K562 (cell line): ENCODE measurements around the gene FILIP1. TPM values are rescaled to one million over a fixed set of nuclear protein-coding genes. Genes with fewer than 3 reads are reported as not detected.

Experiments used
- ATAC-seq: fragments of 200-7000 bp; cut with Tn5 transposase; 3 replicates; pipeline ENCODE4 v1.9.1; 2020; ENCODE audit warnings: moderate library complexity
- BruUV-seq: library from RNA; stranded (reverse); fragments of 400-500 nt; replicated peaks from 2 replicates; lab custom pipeline; 2021; lab: Mats Ljungman, UMichigan
- CTCF ChIA-PET: fragments of 300-600 bp; formaldehyde crosslinking; extraction: SDS; loops from one replicate; lab custom pipeline; 2021; ENCODE audit warnings: low intra/inter-chr PET ratio; lab: Yijun Ruan, JAX
- POLR2A ChIA-PET: fragments of 300-600, 350-650 bp; sonication (Branson Sonifier 250); formaldehyde crosslinking; extraction: SDS; loops from one replicate; lab custom pipeline; 2021; ENCODE audit warnings: antibody characterized with exemption, inconsistent platforms; lab: Yijun Ruan, JAX
- DNase-seq, 4 experiments: peaks; one replicate each; pipeline versions ENCODE4 v3.0.0 to v3.0.0-alpha.2; 2011 to 2018; ENCODE audit warnings: low spot score in 3 of 4, mixed read lengths in 3 of 4; ENCODE audit errors: extremely low read depth in 1 of 4
- FAIRE-seq: peaks from 2 replicates; lab custom pipeline; 2011; peaks lifted over from hg19 to GRCh38; lab: Jason Lieb, UNC
- H2AFZ ChIP-seq: 2 replicates; pipeline ENCODE4 v1.6.0; 2011; ENCODE audit warnings: low read depth, low read length, control low read depth, inconsistent platforms
- H3K27ac ChIP-seq: fragments of 200-600 bp; 3 replicates; pipeline ENCODE4 v1.8.0; 2011; ENCODE audit warnings: low read depth, mild to moderate bottlenecking, control low read depth, inconsistent platforms, low read length, moderate library complexity, mixed read lengths; ENCODE audit errors: extremely low read depth
- H3K27me3 ChIP-seq, 2 experiments: fragments of 300-600 bp in 1 of 2; 2 replicates in 1 of 2; 3 replicates in 1 of 2; pipeline versions ENCODE4 v1.6.0 to v1.8.0; 2011; ENCODE audit warnings: inconsistent platforms in 2 of 2, low read length in 2 of 2, mild to moderate bottlenecking in 1 of 2, mixed read lengths in 1 of 2, moderate library complexity in 1 of 2; ENCODE audit not compliant: control insufficient read depth in 2 of 2, insufficient read depth in 2 of 2
- H3K36me3 ChIP-seq: fragments of 300-600 bp; 3 replicates; pipeline ENCODE4 v1.8.0; 2011; ENCODE audit warnings: mild to moderate bottlenecking, low read length, inconsistent platforms; ENCODE audit not compliant: control insufficient read depth, insufficient read depth
- H3K4me1 ChIP-seq, 2 experiments: fragments of 200-600 bp in 1 of 2; replicated peaks in 1 of 2; 2 replicates in 1 of 2; 3 replicates in 1 of 2; pipeline versions ENCODE4 v1.5.1 to v1.8.0; 2011; ENCODE audit warnings: inconsistent platforms in 2 of 2, low read length in 2 of 2, mild to moderate bottlenecking in 1 of 2, mixed read lengths in 1 of 2, moderate library complexity in 1 of 2; ENCODE audit not compliant: control insufficient read depth in 2 of 2, insufficient read depth in 2 of 2
- H3K4me2 ChIP-seq: 2 replicates; pipeline ENCODE4 v1.6.1; 2011; ENCODE audit warnings: low read length, control low read depth, inconsistent platforms, mixed read lengths; ENCODE audit not compliant: insufficient read depth
- H3K4me3 ChIP-seq: fragments of 200-600 bp; sonication (generic), shearing (Covaris generic); 2 replicates; pipeline ENCODE4 v1.5.1; 2016; ENCODE audit warnings: control low read depth, inconsistent platforms
- H3K79me2 ChIP-seq: fragments of 200-600 bp; 3 replicates; pipeline ENCODE4 v1.8.0; 2011; ENCODE audit warnings: low read length, inconsistent platforms; ENCODE audit not compliant: control insufficient read depth, insufficient read depth
- H3K9ac ChIP-seq, 2 experiments: 2 replicates each; pipeline versions ENCODE4 v1.6.0 to v1.6.1; 2011; ENCODE audit warnings: low read depth in 2 of 2, low read length in 2 of 2, control low read depth in 1 of 2, inconsistent platforms in 1 of 2, mild to moderate bottlenecking in 1 of 2, mixed read lengths in 1 of 2; ENCODE audit not compliant: insufficient read depth in 1 of 2
- H3K9me1 ChIP-seq: one replicate; pipeline ENCODE4 v1.6.0; 2011; ENCODE audit warnings: inconsistent platforms, mild to moderate bottlenecking, low read length, moderate library complexity; ENCODE audit not compliant: control insufficient read depth, insufficient read depth
- H3K9me3 ChIP-seq: replicated peaks from 2 replicates; pipeline ENCODE4 v1.5.1; 2011; ENCODE audit warnings: low read depth, low read length, inconsistent platforms; ENCODE audit not compliant: control insufficient read depth, insufficient read depth
- H4K20me1 ChIP-seq: replicated peaks from 2 replicates; pipeline ENCODE4 v1.6.1; 2011; ENCODE audit warnings: low read length, inconsistent platforms, mixed read lengths; ENCODE audit not compliant: control insufficient read depth, insufficient read depth
- ATF1 ChIP-seq, 2 experiments: fragments of 450-650 bp in 1 of 2; IDR thresholded peaks; 2 replicates each; pipeline ENCODE4 v1.6.1; 2016; ENCODE audit warnings: missing compliant biosample characterization in 1 of 2, missing genetic modification characterization in 1 of 2
- GATAD2A ChIP-seq: fragments of 450-650 bp; IDR thresholded peaks from 2 replicates; pipeline ENCODE4 v1.6.1; 2017
- HMG20A ChIP-seq: fragments of 450-650 bp; formaldehyde crosslinking; conservative IDR thresholded peaks from 2 replicates; pipeline ENCODE4 v1.4.0; 2020; ENCODE audit warnings: mild to moderate bottlenecking, mixed read lengths
- ID3 ChIP-seq, 2 experiments: fragments of 250-450 bp in 1 of 2; fragments of 450-650 bp in 1 of 2; sonication (Bioruptor Pico) in 1 of 2; IDR thresholded peaks; 2 replicates each; pipeline versions ENCODE4 v1.6.1 to v1.8.0; 2016 to 2021; ENCODE audit warnings: mild to moderate bottlenecking in 2 of 2, moderate library complexity in 2 of 2, missing compliant biosample characterization in 1 of 2, missing genetic modification characterization in 1 of 2
- NCOA4 ChIP-seq: fragments of 450-650 bp; IDR thresholded peaks from 2 replicates; pipeline ENCODE4 v1.6.1; 2018; ENCODE audit warnings: mild to moderate bottlenecking; ENCODE audit not compliant: partially characterized antibody
- RFX5 ChIP-seq: IDR thresholded peaks from 2 replicates; pipeline ENCODE4 v1.6.1; 2011; ENCODE audit warnings: low read depth, mild to moderate bottlenecking, improper control_type of control experiment, low read length
- SAFB ChIP-seq: fragments of 200-400 bp; formaldehyde crosslinking; IDR thresholded peaks from 2 replicates; pipeline ENCODE4 v1.6.1; 2017; ENCODE audit warnings: low read depth, low read length, borderline replicate concordance
- SNIP1 ChIP-seq: fragments of 450-650 bp; IDR thresholded peaks from 2 replicates; pipeline ENCODE4 v1.7.1; 2017; ENCODE audit warnings: low read depth, mild to moderate bottlenecking
- ZKSCAN1 ChIP-seq: fragments of 150-350 bp; IDR thresholded peaks from 2 replicates; pipeline ENCODE4 v1.6.1; 2016; ENCODE audit warnings: low read depth, low read length
- ZNF699 ChIP-seq: fragments of 250-450 bp; sonication (Bioruptor Pico); IDR thresholded peaks from 2 replicates; pipeline ENCODE4 v1.8.0; 2021; ENCODE audit warnings: mild to moderate bottlenecking, moderate library complexity; ENCODE audit not compliant: insufficient replicate concordance
- ZNF77 ChIP-seq: fragments of 250-450 bp; sonication (Bioruptor Pico); IDR thresholded peaks from 2 replicates; pipeline ENCODE4 v1.5.0; 2020
- WGBS: fragments of 100-300 bp; shearing (Covaris generic); methylation state at CpG from one replicate; pipeline ENCODE4 v1.1.6; 2016; ENCODE audit warnings: low coverage, mixed read lengths; ENCODE audit not compliant: insufficient coverage; ENCODE audit errors: missing lambda C conversion rate; 5-methylcytosine and 5-hydroxymethylcytosine counted together
- in situ Hi-C: fragments of 300-500 bp; cut with MboI; formaldehyde crosslinking; loops from 4 replicates; pipeline ENCODE4 v1.15.0; 2018; ENCODE audit warnings: inconsistent platforms, mixed read lengths
- intact Hi-C: fragments of 100-400 bp; cut with micrococcal nuclease; formaldehyde crosslinking; loops from 2 replicates; pipeline ENCODE4 v1.14.2; 2022
- polyA plus RNA-seq, 8 experiments: library from polyadenylated mRNA; depleted of rRNA in 4 of 8; stranded (reverse) in 5 of 8; unstranded in 3 of 8; fragments of >200 nt; fragmentation: Nextera tagmentation in 2 of 8; fragmentation: Illumina TruSeq in 1 of 8; extraction: Ambion mirVana in 2 of 8; extraction: Trizol in 1 of 8; gene quantifications; 2 replicates each; pipeline versions ENCODE4 v1.2.1 to v1.2.3, GENCODE V29; 2011 to 2014; ENCODE audit warnings: inconsistent platforms in 1 of 8, missing spikeins in 1 of 8
- total RNA-seq, 7 experiments: library from RNA; depleted of rRNA in 6 of 7; stranded (reverse); fragments of >200 nt in 6 of 7; fragmentation: Illumina TruSeq in 2 of 7; extraction: Trizol in 2 of 7; gene quantifications; 2 replicates each; pipeline versions ENCODE4 v1.2.1 to v1.2.3, GENCODE V29; 2011 to 2021; ENCODE audit warnings: low replicate concordance in 1 of 7
- TF ChIP-seq, protein P1 (sequence below): fragments of 450-650 bp; IDR thresholded peaks from 2 replicates; pipeline ENCODE4 v1.6.1; 2016; ENCODE audit warnings: low read depth

Gene FILIP1
- total and polyA plus RNA-seq, 9 of the 15 experiments (the other 6 are each of a cell fraction or from before 2014, with no cell fraction given), result 0.03 to 0.25 (median 0.10) TPM; not detected in 1

DNA sequence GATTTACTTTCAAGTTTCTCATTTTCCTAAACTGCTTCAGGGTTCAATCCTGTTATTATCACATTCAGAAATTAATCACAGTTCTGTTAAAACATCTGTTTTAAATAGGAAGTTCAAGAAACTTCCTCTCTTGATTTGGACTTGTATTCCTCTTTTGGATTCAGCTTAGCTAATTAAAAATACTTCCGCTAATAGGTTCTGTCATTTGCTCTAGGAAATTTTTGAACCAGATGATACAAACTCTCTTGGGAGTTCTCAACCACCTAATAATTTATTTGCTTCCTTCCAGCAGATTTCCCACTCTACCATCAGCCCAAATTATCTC lies 193.1 kb downstream of the FILIP1 start:
- in situ Hi-C loops (no loop called here), intact Hi-C loops (no loop called here)
- FAIRE-seq (peak; percentile 37), DNase-seq (no peak), ATAC-seq (no peak)
- TF ChIP-seq SAFB (no peak), ATF1 (CRISPR knock-in tag; IDR thresholded peaks at IDR 0.05) (no peak), ATF1 (tag; IDR thresholded peaks at IDR 0.05) (no peak), ZNF77 (CRISPR knock-in tag) (no peak), ID3 (CRISPR knock-in tag; IDR thresholded peaks at IDR 0.05) (no peak), ID3 (tag; IDR thresholded peaks at IDR 0.05) (no peak), SNIP1 (no peak), RFX5 (no peak), ZKSCAN1 (no peak), GATAD2A (no peak), NCOA4 (no peak), HMG20A (CRISPR knock-in tag) (no peak), ZNF699 (CRISPR knock-in tag) (no peak)
- TF ChIP-seq, protein P1, sequence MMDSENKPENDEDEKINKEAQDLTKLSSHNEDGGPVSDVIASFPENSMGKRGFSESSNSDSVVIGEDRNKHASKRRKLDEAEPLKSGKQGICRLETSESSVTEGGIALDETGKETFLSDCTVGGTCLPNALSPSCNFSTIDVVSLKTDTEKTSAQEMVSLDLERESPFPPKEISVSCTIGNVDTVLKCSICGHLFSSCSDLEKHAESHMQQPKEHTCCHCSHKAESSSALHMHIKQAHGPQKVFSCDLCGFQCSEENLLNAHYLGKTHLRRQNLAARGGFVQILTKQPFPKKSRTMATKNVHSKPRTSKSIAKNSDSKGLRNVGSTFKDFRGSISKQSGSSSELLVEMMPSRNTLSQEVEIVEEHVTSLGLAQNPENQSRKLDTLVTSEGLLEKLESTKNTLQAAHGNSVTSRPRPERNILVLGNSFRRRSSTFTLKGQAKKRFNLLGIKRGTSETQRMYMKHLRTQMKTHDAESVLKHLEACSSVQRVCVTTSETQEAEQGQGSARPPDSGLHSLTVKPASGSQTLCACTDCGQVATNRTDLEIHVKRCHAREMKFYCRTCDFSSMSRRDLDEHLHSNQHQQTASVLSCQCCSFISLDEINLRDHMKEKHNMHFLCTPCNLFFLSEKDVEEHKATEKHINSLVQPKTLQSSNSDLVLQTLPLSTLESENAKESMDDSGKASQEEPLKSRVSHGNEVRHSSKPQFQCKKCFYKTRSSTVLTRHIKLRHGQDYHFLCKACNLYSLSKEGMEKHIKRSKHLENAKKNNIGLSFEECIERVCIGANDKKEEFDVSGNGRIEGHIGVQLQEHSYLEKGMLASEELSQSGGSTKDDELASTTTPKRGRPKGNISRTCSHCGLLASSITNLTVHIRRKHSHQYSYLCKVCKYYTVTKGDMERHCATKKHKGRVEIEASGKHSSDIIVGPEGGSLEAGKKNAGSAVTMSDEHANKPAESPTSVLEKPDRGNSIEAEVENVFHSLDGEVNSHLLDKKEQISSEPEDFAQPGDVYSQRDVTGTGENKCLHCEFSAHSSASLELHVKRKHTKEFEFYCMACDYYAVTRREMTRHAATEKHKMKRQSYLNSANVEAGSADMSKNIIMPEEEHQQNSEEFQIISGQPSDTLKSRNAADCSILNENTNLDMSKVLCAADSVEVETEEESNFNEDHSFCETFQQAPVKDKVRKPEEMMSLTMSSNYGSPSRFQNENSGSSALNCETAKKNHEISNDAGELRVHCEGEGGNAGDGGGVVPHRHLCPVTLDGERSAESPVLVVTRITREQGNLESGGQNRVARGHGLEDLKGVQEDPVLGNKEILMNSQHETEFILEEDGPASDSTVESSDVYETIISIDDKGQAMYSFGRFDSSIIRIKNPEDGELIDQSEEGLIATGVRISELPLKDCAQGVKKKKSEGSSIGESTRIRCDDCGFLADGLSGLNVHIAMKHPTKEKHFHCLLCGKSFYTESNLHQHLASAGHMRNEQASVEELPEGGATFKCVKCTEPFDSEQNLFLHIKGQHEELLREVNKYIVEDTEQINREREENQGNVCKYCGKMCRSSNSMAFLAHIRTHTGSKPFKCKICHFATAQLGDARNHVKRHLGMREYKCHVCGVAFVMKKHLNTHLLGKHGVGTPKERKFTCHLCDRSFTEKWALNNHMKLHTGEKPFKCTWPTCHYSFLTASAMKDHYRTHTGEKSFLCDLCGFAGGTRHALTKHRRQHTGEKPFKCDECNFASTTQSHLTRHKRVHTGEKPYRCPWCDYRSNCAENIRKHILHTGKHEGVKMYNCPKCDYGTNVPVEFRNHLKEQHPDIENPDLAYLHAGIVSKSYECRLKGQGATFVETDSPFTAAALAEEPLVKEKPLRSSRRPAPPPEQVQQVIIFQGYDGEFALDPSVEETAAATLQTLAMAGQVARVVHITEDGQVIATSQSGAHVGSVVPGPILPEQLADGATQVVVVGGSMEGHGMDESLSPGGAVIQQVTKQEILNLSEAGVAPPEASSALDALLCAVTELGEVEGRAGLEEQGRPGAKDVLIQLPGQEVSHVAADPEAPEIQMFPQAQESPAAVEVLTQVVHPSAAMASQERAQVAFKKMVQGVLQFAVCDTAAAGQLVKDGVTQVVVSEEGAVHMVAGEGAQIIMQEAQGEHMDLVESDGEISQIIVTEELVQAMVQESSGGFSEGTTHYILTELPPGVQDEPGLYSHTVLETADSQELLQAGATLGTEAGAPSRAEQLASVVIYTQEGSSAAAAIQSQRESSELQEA, result no peak
- Histone ChIP-seq H3K27me3 (peaks cover 0 to 2% of the 10 kb centered on the region in 2 experiments; a peak in 2 of 5 replicates), H4K20me1 (no peaks in the 10 kb centered on the region), H3K27ac (no peak overlapping the region), H2AFZ (no peak overlapping the region), H3K9ac (no peak overlapping the region), H3K79me2 (no peaks in the 10 kb centered on the region), H3K9me1 (no peaks in the 10 kb centered on the region), H3K36me3 (no peaks in the 10 kb centered on the region), H3K4me3 (no peak overlapping the region), H3K4me1 (no peaks in the 10 kb centered on the region), H3K4me2 (no peak overlapping the region), H3K9me3 (no peaks in the 10 kb centered on the region)
- POLR2A ChIA-PET, result no interaction called here
- WGBS, result 44% methylated on average over 1 of the region's 1 CpG
- CTCF ChIA-PET, result no interaction called here
- no TSS peak for BruUV-seq
